CD4-positive, alpha-beta T cell treated with Interleukin-10 for 1 hour (primary cell): ENCODE data around the gene AKR7A3.
"Not testable (repeated sequence)": the region's sequence is repeated elsewhere in the genome, so short reads cannot be mapped to it uniquely, and the experiment has no call there.

Source experiments
- DNase-seq: peaks from one replicate; pipeline ENCODE4 v3.0.0-alpha.2; 2020

Gene AKR7A3

GRCh38 chr1:19317126-19317910 lies 28.7 kb upstream of the AKR7A3 start:
- DNase-seq = no peak

DNA sequence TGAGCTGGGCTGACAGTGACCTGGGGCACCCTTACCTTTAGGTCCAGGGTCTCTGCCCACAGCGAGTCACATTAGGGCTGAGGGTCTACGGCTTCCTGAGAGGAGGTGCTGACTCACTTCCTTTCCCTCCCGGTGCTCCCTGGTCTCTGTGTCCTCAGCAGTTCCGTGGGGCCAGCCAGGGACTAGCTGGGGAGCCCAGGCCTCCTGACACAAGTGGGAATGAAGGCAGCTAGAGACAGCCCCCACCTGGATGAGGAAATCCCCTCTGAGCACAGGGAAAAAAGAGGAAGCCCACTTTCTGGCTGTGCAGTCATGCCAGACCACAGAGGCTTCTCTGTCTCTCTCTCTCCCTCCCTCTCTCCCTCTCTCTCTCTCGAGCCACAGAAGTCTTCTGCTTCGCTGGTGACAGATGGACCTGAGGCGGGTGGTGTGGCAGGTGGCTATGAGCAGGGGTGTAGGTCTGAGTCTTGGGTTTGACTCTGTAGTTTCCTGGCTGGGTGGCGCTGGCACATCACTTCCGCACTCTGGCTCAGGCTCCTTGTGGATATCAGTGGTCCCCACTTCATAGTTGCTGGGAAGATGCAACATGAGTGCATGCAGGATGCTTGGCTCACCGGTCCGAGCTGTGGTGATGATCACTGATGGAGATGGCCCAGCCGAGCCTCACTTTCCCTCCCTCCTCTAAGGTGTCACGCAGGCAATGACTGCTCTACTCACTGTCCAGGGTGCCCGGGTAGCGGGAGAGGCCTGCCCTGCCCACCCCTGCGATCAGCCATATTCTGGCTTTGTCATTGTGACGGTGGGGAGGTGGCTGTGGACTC lies 27.0 kb upstream of the AKR7A3 start:
- DNase-seq = no peak

- no peak for DNase-seq
These were observed 25.7 kb upstream of the AKR7A3 start for GRCh38 chr1:19313961-19314882.

DNA sequence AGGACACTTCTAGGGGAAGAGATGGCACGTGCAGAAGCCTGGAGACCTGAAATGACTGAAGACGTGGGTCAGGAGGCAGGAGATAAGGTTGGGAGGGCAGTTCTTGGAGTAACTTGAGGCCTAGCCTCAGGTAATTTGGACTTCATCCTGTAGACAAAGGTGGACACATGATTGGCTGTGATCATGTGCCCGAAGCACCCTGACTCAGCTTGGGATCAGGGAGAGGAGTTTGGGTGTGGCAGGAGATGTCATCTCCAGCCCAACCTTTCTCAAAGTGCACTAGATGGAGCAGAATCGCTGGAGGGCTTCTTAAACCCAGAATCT lies 25.0 kb upstream of the AKR7A3 start:
- no peak for DNase-seq

GRCh38 chr1:19312782-19313635 lies 24.4 kb upstream of the AKR7A3 start:
- no peak for DNase-seq

- DNase-seq = peak; percentile 93
These were observed 23.6 kb upstream of the AKR7A3 start, which contains the start of the genes AKR7A2 and SLC66A1 for GRCh38 chr1:19311931-19312781. Gene AKR7A2, minus strand, starts transcription at chr1:19312144. Its CDS starts 20 bp downstream, at chr1:19312124. Gene SLC66A1, plus strand, starts transcription at chr1:19312326. Its CDS starts 5,352 bp downstream, at chr1:19317678.

DNA sequence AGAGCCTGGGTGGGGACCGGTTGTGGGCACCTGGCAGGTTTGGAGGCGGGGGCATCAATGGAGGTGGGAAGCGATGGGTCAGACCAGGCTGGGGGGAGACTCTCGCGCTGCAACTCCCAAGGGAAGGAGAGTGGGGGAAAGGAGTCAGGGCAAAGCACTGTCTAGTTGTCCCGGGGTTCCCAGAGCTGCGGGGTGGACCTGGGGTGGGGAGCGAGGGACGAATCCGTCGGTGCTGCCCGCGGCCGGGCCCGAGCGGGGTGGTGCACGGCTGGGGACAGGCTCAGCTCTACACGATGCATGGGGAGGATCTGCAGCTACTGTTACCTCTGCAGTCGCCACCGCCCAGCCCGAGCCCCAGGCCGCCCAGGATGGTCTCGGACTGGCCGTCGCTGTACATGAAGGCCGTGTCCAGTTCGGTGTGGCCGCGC lies 22.9 kb upstream of the AKR7A3 start:
- peak; percentile 16 for DNase-seq

DNA sequence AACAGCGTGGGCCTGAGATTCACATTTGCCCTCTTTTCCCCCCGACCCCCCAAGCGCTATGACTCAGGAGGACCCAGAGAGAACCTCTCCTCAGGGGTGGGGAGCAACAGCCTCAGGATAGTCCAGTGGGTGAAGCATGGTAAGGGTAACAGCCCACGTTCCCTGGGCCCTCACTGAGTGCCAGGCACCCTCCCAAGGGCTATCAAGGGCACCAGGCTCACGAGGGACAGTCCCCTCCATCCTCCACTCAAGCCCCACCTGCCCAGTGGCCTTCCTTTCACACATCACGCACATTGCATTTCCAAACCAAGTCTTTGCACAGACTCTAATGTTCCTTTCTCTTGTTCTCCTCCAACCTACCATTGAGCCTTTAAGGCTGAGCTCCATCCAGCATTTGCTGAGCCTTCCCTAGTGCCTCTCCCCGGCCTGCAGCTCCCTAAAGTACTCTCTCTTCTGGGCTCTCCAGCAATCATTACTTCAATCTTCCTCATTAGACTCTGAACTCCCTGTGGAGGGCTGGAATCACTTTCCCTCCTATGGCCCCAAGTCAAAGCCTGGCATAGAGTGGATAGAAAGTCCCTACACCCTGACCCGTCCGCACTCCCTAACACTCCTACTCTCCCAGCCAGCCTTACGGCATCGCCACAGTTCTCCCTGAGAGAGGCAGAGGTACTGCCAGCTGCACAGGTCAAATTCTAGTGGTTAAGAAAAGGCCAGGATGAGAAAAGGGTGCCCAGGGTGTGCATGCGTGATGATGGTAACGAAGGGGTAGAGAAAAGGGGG lies 22.3 kb upstream of the AKR7A3 start:
- no peak for DNase-seq

DNA sequence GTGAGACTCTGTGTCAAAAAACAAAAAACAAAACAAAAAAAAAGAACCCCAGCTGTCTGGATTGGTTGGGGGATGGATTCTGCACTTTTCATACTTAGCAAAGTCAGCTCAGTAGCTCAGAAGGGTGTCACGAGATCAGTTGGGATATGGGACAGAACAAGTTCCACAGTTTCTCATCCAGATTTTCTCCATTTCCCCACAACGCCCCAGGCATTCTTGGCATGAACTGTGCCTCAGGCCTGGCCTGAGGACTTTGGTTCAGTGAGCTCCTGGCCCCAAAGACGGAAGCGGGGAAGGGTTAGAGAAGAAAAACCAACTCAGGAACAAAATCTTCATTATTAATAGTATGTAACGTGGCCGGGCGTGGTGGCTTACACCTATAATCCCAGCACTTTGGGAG lies 21.5 kb upstream of the AKR7A3 start:
- DNase-seq = no peak

DNA sequence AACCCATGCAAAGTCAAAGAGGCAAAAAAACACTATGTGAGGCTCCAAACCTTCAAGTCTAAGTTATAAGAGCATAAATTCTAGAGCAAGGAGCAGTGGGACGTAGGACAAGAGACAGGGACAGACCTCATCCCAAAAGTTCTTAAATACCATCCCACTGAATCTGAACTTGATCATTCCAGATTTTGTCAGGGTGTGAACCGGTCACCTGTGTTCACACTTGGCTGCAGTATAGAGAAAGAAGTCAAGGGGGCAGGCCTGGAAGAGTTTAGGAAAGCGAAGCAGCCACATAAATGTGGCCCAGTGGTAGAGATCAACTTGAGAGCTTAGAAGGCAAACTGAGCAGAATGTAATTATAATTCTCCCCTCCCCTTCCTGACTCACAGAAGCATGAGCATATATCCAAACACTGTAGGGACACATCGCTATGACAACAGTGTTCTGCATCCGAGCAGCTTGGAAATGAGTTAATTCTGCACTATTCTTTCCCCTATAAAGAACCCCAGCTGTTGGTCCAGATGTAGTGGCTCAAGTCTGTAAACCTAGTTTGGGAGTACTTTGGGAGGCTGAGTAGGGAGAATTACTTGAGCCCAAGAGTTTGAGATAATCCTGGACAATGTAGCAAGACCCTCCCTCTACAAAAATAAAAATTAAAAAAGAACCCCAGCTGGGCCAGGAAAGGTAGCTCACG lies 20.7 kb upstream of the AKR7A3 start:
- DNase-seq = no peak

- DNase-seq = no peak
These were observed 19.9 kb upstream of the AKR7A3 start for GRCh38 chr1:19308509-19308907.

DNA sequence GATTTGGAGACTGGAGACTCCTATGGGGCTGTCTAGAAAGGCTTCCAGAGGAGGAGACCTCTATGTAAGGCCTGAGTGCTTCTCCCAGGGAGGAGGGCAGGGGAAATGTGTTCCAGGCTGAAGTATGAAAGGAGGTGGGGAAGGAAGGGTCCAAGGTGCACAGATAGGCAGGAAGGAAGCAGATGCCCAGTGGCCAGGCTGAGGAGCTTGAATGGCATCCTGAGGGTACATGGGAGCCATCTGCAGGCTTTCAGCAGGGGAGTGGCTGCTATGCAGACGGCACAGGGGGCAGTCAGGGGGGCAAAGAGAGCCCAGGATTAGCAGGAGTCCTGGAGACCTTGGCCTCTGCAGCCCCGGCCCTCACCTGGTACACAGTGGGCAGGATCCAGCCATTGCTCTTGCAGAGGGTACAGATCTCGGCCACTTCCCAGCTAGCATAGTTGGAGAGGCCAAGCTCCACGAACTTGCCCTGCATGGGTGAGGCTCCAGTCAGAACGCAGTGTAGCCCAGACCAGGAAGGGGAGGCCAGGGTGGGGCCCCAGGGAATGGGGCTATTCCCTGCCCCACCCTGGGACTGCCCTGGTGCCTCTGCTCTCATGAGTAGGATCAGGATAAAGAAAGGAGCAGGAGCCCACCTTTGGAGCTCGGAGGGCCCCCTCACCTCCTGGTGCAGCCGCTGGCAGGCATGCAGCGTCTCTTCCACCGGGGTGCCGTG lies 19.4 kb upstream of the AKR7A3 start:
- DNase-seq = no peak

DNA sequence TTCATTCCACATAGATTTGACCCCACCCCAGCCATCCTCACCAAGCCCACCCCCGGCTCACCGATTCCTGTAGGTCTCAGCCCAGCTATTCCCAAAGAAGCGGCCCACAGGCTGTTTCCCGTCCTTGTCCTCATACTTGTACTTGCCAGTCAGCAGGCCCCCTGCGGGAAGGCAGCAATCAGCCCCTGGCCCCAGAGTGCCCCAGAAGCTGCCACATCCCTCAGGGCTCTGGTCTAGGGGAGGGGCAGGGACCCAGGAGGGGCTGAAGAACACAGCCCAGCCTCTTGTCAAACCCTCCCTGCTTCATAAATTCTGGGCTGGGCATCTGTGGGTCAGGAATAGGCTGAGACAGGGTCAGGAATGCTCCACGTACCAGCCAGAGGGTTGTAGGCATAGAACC lies 18.4 kb upstream of the AKR7A3 start:
- no peak for DNase-seq

DNA sequence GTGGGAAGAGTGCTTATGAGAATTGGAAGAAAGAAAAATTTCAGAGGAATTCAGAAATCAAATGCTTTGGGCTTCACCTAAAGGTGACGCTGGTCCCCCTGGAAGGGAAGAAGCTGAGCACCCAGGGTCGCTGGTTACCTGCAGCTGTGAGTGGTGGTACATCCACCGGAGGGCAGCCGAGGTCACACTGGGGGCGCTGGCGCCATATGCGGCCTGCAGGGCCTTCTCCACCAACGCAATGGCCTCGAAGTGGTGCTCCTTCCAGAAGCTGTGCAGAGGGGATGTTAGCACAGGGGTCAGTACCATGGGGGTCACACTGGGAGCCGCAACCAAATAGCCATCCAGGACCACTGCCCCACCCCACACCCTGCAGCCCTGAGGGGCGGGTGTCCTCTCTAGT lies 17.3 kb upstream of the AKR7A3 start:
- no peak for DNase-seq

- DNase-seq = not testable (repeated sequence)
These were observed 15.5 kb upstream of the AKR7A3 start for GRCh38 chr1:19304081-19304480.

GRCh38 chr1:19300211-19300610 lies 11.6 kb upstream of the AKR7A3 start:
- no peak for DNase-seq

DNA sequence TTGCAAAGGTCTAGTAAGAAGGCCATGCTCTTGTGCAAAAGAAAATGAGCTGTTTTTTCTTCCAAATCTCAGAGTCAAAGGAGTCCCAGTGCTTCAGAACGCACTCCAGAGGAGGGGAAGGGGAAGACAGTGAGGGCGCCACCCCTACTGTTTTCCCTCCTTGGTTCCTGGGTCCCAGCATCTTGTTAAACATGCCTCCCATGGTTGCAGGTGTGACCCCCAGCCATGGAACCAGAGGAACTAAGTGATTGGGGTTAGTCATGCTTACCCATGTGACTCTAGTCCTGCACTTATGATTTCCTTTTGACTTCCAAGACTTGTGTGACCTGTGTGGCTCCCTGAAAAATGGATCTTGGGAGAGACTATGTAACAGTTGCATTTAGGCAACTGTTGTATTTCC lies 6.1 kb upstream of the AKR7A3 start:
- no peak for DNase-seq

DNA sequence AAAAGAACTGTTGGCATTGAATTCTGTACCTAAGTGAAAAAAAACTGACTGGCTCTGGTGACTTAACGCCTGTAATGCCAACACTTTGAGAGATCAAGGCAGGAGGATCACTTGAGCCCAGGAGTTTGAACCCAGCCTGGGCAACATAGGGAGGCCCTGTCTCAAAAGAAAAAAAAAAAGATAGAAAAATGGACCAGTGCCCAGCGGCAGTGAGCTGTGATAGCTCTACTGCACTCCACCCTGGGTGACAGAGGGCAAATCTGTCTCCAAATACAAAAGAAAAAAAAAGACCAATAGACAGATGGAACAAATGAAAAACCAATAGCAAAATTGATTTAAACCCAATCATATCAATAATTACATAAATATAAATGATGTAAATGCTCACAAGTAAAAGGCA lies 674 bp upstream of the AKR7A3 start:
- no peak for DNase-seq
